OCI-LY7 (cell line): ENCODE results near the gene NGF. TPM values are rescaled to one million over a fixed set of nuclear protein-coding genes. Genes with fewer than 3 reads are reported as not detected.

Source experiments
- BruUV-seq: library from RNA; stranded (reverse); fragments of 400-500 nt; replicated peaks from 2 replicates; lab custom pipeline; 2021; lab: Mats Ljungman, UMichigan
- CTCF ChIA-PET: fragments of 300-600 bp; sonication (Branson Sonifier 250); formaldehyde crosslinking; loops from one replicate; lab custom pipeline; 2022; ENCODE audit warnings: antibody characterized with exemption; ENCODE audit not compliant: unreplicated experiment; lab: Charles Lee
- POLR2A ChIA-PET: fragments of 300-600 bp; sonication (Branson Sonifier 250); formaldehyde crosslinking; loops from one replicate; lab custom pipeline; 2022; ENCODE audit warnings: antibody characterized with exemption; lab: Charles Lee
- DNase-seq: peaks from one replicate; pipeline ENCODE4 v3.0.0-alpha.2; 2015; ENCODE audit warnings: low spot score
- H2AFZ ChIP-seq: fragments of 200-600 bp; sonication (generic), shearing (Covaris generic); 2 replicates; pipeline ENCODE4 v1.6.1; 2014; ENCODE audit warnings: mild to moderate bottlenecking, antibody characterized with exemption, low read length, moderate library complexity
- H3K27ac ChIP-seq: fragments of 200-600 bp; sonication (generic); 2 replicates; pipeline ENCODE4 v1.5.1; 2014; ENCODE audit warnings: mixed run types, low read depth, mild to moderate bottlenecking, moderate library complexity, low read length, inconsistent platforms; ENCODE audit not compliant: poor library complexity, severe bottlenecking
- H3K36me3 ChIP-seq: fragments of 200-600 bp; sonication (generic); 2 replicates; pipeline ENCODE4 v1.6.1; 2014; ENCODE audit warnings: mild to moderate bottlenecking, antibody characterized with exemption, low read length, moderate library complexity, mixed read lengths; ENCODE audit not compliant: insufficient read depth
- H3K4me1 ChIP-seq: fragments of 200-600 bp; sonication (generic); 2 replicates; pipeline ENCODE4 v1.5.1; 2014; ENCODE audit warnings: mild to moderate bottlenecking, low read length; ENCODE audit not compliant: insufficient read depth, poor library complexity, severe bottlenecking
- H3K4me2 ChIP-seq: fragments of 200-600 bp; sonication (generic); 2 replicates; pipeline ENCODE4 v1.6.1; 2014; ENCODE audit warnings: mild to moderate bottlenecking, low read length
- H3K4me3 ChIP-seq: fragments of 200-600 bp; sonication (generic); 2 replicates; pipeline ENCODE4 v1.5.1; 2014; ENCODE audit warnings: mild to moderate bottlenecking, low read depth, low read length; ENCODE audit not compliant: poor library complexity, severe bottlenecking
- H3K79me2 ChIP-seq: fragments of 200-600 bp; sonication (generic); 2 replicates; pipeline ENCODE4 v1.6.1; 2016; ENCODE audit warnings: low read depth, mild to moderate bottlenecking, low read length, moderate library complexity, mixed read lengths; ENCODE audit not compliant: insufficient read depth
- H3K9me2 ChIP-seq: fragments of 200-600 bp; sonication (generic); 2 replicates; pipeline ENCODE4 v1.6.1; 2016; ENCODE audit warnings: mild to moderate bottlenecking, low read length, mixed read lengths; ENCODE audit not compliant: insufficient read depth
- H3K9me3 ChIP-seq: fragments of 200-600 bp; sonication (generic); 2 replicates; pipeline ENCODE4 v1.6.1; 2014; ENCODE audit warnings: mild to moderate bottlenecking, mixed run types, low read length, mixed read lengths
- H4K20me1 ChIP-seq: fragments of 200-600 bp; sonication (generic); 2 replicates; pipeline ENCODE4 v1.6.1; 2014; ENCODE audit warnings: mild to moderate bottlenecking, antibody characterized with exemption, low read length, moderate library complexity, mixed read lengths; ENCODE audit not compliant: insufficient read depth
- CTCF ChIP-seq: fragments of 200-600 bp; sonication (generic); conservative IDR thresholded peaks from 2 replicates; pipeline ENCODE4 v1.5.1; 2014; ENCODE audit warnings: mild to moderate bottlenecking, antibody characterized with exemption, low read length, moderate library complexity, mixed read lengths
- EZH2phosphoT487 ChIP-seq: fragments of 200-600 bp; sonication (generic); IDR thresholded peaks from 2 replicates; pipeline ENCODE4 v1.6.1; 2018; ENCODE audit warnings: low read depth, borderline replicate concordance, mild to moderate bottlenecking, mixed run types, antibody characterized with exemption, low read length, moderate library complexity, mixed read lengths
- intact Hi-C: fragments of 100-400 bp; cut with micrococcal nuclease; formaldehyde crosslinking; loops from one replicate; pipeline ENCODE4 v1.10.0; 2022; ENCODE audit not compliant: unreplicated experiment
- total RNA-seq, 2 experiments: library from RNA; depleted of rRNA in 1 of 2; stranded (reverse); fragments of >200 nt in 1 of 2; shearing (Covaris generic) in 1 of 2; gene quantifications; 2 replicates each; pipeline ENCODE4 v1.2.3, GENCODE V29; 2014 to 2022

NGF gene
- total RNA-seq, 2 experiments from 2014 or later = not detected

DNA sequence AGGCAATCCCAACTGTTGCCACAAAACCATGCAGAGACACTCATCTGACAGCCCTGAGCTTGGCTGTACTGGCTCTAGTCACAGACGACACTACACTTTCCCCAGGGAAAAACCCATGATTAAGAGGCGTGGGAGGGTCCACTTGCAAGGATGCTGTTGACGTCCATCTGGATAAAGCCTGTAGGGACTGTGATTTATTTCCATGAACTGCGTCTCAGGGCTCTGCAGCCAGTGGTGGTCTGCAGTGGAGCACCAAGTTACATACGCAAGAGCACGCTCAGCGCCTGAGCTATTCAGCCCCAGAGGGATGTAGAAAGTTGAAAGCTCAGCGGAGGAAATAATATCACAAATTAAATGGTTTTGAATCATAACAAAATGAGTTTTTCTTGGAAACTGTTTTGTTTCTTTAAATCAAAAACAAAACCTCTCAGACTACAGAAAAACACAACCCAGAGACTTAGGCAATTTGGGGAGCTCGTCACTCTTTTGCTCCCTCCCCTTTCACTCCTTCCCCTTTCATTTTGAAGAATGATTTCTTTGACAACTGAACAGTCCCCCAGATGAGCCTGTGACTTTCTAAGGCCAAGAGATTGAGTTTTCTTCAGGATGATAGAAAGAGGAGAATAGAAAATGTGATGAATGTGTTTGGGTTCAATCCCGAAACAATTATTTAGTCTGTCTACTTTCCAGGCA lies 71.2 kb downstream of the NGF start:
- DNase-seq = no peak
- Histone ChIP-seq H4K20me1 (no peaks in the 10 kb centered on the region), H3K4me1 (no peaks in the 10 kb centered on the region), H3K4me2 (no peak overlapping the region), H3K27ac (no peak overlapping the region), H3K36me3 (no peaks in the 10 kb centered on the region), H3K9me2 (no peaks in the 10 kb centered on the region), H2AFZ (no peak overlapping the region), H3K9me3 (no peaks in the 10 kb centered on the region), H3K79me2 (no peaks in the 10 kb centered on the region), H3K4me3 (no peak overlapping the region)
- TF ChIP-seq CTCF (no peak), EZH2phosphoT487 (no peak)
- CTCF ChIA-PET = no interaction called here
- BruUV-seq = no TSS peak
- POLR2A ChIA-PET = no interaction called here
- intact Hi-C loops = no loop called here

- no peaks in the 10 kb centered on the region for H3K9me2 ChIP-seq
- no TSS peak for BruUV-seq
- no peak for DNase-seq
- ChIA-PET CTCF (no interaction called here), POLR2A (interaction anchor here (0.6 to 1.1 kb wide), 2 partner anchors 13 to 33 kb away, joined by 3 read pairs; no protein-coding TSS in a partner anchor)
- no peak overlapping the region for H2AFZ ChIP-seq
- no peak for TF ChIP-seq CTCF
- TF ChIP-seq EZH2phosphoT487 = no peak
- H3K27ac ChIP-seq = no peak overlapping the region
- no peak overlapping the region for H3K4me3 ChIP-seq
- H3K36me3 ChIP-seq = no peaks in the 10 kb centered on the region
- H3K9me3 ChIP-seq = no peaks in the 10 kb centered on the region
- intact Hi-C loops = no loop called here
- H3K79me2 ChIP-seq = no peaks in the 10 kb centered on the region
- H3K4me2 ChIP-seq = no peak overlapping the region
- no peaks in the 10 kb centered on the region for H4K20me1 ChIP-seq
- no peaks in the 10 kb centered on the region for H3K4me1 ChIP-seq
Measured at GRCh38 chr1:115265099-115265498, 73.0 kb downstream of the NGF start.

- ChIA-PET CTCF (no interaction called here), POLR2A (no interaction called here)
- peaks cover 11% of the 10 kb centered on the region; the same call in 1 of the 2 replicates for H3K9me3 ChIP-seq
- intact Hi-C loops = no loop called here
- no peak overlapping the region for H3K4me2 ChIP-seq
- BruUV-seq = no TSS peak
- no peak overlapping the region for H3K27ac ChIP-seq
- TF ChIP-seq EZH2phosphoT487 (no peak), CTCF (no peak)
- H3K4me3 ChIP-seq = no peak overlapping the region
- no peak overlapping the region for H2AFZ ChIP-seq
- DNase-seq = no peak
- H3K36me3 ChIP-seq = no peaks in the 10 kb centered on the region
- H4K20me1 ChIP-seq = no peaks in the 10 kb centered on the region
- H3K9me2 ChIP-seq = no peaks in the 10 kb centered on the region
- H3K79me2 ChIP-seq = no peaks in the 10 kb centered on the region
- no peaks in the 10 kb centered on the region for H3K4me1 ChIP-seq
Measured at GRCh38 chr1:115262886-115263285, 75.2 kb downstream of the NGF start.
